GM21786 (cell line): Measurements from ENCODE around the gene WWC1.

Experiments used
- ATAC-seq: cut with Tn5 transposase; IDR thresholded peaks from one replicate; pipeline ENCODE4 v1.9.1; 2021; ENCODE audit not compliant: unreplicated experiment

Gene WWC1

DNA sequence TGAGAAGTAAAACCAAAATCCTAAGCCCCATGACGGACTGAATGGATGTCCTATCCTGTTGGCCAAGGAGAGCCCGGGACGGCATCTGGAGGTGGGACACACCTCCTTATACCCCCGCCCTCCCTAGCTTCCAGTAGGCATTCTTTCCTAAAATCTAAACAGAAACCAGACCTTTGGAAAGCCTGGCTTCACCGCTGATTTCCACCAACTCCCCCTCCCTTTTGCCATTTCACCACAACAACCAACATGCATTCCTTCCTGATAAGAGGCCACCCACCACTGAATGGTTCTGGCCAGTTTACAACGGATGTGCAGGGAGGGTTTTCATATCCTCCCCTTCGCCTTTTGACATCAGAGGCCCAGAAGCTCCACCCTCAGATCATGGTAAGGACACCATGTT is 185.6 kb downstream of the WWC1 start:
- no peak for ATAC-seq

DNA sequence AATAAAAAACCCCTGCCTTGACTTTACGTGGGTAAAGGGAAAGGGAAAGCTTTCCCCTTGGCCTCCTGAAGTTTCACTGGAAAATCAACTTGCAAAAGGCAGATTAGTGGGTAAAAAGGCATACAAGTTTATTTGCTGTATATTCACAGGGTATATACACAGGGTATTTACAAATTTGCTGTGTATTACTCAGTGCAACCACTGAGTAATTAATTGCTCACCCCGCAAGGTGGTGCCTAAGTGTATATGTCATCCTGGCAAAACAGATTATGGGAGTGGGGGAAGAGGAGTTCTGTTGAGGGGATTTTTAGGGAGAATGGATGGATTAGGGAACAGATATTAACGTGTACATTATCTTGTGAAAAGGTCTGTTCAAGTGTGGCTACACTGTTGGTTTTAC is 187.7 kb downstream of the WWC1 start:
- no peak for ATAC-seq

DNA sequence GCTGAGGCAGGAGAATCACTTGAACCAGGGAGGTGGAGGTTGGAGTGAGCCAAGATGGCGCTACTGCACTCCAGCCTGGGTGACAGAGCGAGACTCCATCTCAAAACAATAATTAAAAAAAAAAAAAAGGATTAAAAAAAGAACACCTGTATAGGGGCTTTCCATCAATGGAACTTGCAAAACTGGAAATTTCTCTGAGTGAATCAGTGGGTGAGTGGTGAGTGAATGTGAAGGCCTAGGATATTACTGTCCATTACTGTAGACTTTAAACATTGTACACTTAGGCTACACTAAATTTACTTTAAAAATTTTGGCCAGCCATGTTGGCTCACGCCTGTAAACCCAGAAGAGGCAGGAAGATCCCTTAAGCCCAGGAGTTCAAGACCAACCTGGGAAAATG is 189.2 kb downstream of the WWC1 start:
- ATAC-seq, result no peak

DNA sequence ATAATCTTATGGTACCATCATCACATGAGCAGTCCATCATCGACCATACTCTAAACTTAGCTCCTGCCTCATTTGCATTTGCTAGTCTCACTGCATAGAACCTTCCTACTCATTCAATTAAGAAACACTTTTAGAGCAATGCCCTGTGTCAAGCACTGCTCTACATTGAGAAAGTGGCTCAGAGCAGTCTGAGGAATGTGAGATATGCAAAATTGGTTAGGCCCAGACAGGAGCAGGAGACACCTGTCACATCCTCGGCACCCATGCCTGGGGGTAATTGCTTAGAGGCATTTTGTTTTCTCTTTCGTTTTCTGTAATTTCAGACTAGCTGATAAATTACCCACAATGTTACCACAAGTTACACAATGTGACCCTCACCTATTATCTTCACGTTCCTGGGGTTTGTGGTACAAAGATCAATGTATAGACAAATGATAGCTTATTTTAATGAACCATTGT is 189.9 kb downstream of the WWC1 start:
- peak; percentile 93 for ATAC-seq

DNA sequence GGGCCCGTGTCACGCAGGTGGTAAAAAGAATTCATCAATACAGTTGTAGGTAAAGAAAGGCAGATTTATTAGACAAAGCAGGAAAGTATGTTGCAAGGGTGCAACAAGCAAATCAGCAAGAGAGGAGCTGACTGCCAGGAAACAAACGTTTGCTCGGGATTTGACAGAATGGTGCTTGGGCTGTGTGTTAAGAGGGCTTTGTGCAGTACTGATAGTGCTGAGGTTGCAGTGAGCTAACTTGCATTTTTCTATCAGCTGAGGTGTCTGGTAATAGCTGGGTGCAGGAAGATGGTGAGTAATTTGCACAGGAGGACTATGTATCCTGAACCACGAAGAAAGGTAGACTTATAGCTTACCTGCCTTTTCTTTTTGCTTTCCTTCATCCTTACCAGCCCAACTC is 190.9 kb downstream of the WWC1 start:
- no peak for ATAC-seq

DNA sequence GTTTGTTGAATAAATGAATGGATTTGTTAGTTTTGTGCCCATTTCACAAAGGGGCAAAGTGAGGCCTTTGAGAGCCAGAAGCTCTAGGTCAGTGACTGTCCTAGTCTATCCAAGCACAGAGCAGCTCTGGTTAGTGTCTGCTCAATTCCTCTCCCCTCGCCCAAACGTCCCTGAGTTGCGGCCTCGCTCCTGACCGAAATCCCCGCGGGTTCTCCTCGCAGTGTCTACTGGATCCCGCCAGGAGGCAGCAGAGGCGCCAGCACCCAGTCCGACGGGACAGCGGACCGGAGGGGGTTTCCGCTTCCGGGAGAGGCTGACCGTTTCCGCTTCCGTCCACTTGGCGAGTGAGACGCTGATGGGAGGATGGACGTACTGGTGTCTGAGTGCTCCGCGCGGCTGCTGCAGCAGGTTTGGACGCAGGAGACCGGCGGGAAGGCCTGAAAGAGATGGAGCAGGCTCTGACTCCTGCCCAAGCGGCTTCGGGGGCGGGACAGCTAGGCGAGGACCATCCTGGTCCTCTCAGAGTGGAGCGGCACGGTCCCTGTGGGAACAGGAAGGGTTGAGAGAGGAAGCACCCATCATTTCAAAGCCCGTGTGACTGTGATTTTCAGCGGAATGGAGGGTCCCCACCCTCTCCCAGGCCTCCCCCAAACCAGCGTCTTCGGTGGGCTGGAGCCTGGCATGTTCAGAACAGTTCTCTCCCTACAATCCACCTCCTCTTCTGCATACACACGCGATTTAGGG is 194.9 kb downstream of the WWC1 start, which contains the start of gene RARS1:
Gene RARS1, plus strand, starts transcription at position 336 of the 744 bp plus-strand sequence. Its CDS starts 28 bp downstream, at position 364.
- peak; percentile 78 for ATAC-seq

DNA sequence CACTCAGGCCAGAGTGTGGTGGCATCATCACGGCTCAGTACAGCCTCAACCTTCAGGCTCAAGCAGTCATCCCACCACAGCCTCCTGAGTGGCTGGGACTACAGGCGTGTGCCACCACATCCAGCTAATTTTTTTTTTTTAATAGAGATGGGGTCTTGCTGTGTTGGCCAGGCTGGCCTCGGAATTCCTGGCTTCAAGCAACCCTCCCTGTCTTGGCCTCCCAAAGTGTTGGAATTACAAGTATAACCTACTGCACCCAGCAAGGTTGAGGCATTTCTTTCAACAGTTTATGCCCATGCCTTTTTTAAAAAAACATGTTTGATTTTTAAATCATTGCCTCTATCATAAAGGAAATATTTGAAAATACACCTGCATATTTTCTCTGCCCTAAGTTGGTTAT is 197.6 kb downstream of the WWC1 start:
- no peak for ATAC-seq

DNA sequence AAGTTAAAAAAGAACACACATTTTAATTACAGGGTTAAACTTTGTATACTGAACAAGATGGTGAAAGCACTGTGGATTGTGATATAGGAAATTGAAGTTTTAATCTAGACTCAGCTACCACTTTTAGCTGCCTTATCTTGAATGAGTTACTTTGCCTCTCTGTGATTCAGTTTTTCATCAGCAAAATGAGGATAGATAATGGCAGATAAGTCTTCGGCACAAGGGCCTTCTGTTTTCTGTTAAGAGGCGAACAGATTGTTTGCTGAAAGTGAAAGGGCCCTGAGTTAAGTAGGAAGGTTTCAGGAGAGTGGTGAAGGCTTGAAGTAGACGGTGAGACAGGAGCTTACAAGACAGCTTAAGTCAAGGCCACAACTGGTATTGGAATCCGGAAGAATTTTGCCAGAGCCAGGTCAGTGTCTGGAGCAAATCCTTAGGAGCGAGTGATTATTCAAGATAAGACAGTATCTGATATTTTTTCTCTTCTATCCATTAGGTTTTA is 202.7 kb downstream of the WWC1 start:
- ATAC-seq, result no peak

DNA sequence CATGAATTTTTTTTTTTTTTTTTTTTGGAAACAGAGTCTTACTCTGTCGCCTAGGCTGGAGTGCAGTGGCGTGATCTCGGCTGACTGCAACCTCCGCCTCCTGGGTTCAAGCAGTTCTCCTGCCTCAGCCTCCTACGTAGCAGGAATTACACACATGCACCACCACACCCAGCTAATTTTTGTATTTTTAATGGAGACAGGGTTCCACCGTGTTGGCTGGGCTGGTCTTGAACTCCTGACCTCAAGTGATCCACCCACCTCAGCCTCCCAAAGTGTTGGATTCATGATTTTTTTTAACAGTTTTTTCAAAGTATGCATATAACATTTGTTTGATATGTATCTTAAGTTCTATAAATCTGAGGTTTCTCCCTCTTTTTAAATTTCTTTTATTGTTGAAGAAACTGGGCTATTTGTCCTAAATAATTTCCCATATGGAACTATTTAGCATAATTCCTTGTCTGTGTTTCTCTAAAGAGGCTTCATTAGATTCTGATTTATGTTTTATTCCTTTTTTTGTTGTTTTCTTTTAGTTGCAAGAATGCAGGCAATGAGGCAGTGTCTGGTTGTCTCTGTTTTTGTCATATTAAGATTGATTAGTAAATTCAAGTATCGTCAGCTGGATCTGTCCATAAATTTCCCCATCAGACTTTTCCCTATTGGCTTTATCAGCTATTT is 211.3 kb downstream of the WWC1 start:
- ATAC-seq, result no peak

DNA sequence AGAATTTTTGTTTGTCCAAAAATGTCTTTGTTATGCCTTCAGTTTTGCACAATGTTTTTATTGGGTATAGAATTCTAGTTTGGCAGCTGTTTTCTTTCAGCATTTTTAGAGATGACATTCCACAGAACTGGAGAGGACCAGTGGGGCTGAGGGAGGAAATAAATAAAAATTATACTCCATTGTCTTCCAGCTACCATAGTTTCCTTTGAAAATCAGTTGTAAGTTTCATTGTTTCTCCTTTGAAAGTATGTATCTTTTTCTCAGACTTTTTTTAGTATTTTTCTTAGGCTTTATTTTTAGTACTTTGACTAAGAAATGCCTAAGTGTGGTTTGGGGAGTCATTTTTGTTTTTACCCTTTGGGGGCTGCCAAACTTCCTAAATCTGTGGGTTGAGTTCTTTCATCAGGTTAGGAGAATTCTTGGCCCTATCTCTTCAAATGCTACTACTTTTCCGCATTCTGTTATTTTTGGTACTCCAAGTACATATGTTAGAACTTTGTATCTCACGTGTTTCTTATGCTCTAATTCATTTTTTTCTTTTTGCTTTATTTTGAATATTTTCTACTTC is 222.5 kb downstream of the WWC1 start:
- no peak for ATAC-seq
